Neural cell (in vitro differentiated cells): ENCODE results near the gene KIAA1549. TPM values are rescaled to one million over a fixed set of nuclear protein-coding genes. Genes with fewer than 3 reads are reported as not detected.

Experiments used
- H2AFZ ChIP-seq: fragments of 200-600, 300-800 bp; sonication (generic), shearing (Covaris generic); 2 replicates; pipeline ENCODE4 v1.6.0; 2014; ENCODE audit warnings: low read depth, mild to moderate bottlenecking, antibody characterized with exemption, low read length, moderate library complexity
- H3F3A ChIP-seq: fragments of 200-600 bp; shearing (Covaris generic); 2 replicates; pipeline ENCODE4 v1.6.1; 2016; ENCODE audit warnings: mild to moderate bottlenecking, moderate library complexity, mixed read lengths, antibody characterized with exemption, low read length; ENCODE audit not compliant: insufficient read depth, poor library complexity, severe bottlenecking
- H3K27ac ChIP-seq: fragments of 200-600, 300-800 bp; sonication (generic), shearing (Covaris generic); 2 replicates; pipeline ENCODE4 v1.5.1; 2014; ENCODE audit warnings: mild to moderate bottlenecking, low read length, moderate library complexity
- H3K27me3 ChIP-seq: fragments of 300-800, 200-600 bp; sonication (generic), shearing (Covaris generic); 2 replicates; pipeline ENCODE4 v1.6.0; 2014; ENCODE audit warnings: mild to moderate bottlenecking, low read depth, low read length, moderate library complexity; ENCODE audit not compliant: insufficient read depth
- H3K36me3 ChIP-seq: fragments of 300-800, 200-600 bp; sonication (generic), shearing (Covaris generic); 2 replicates; pipeline ENCODE4 v1.5.1; 2014; ENCODE audit warnings: mild to moderate bottlenecking, antibody characterized with exemption, low read length, moderate library complexity; ENCODE audit not compliant: insufficient read depth
- H3K4me2 ChIP-seq: fragments of 300-800, 200-600 bp; sonication (generic), shearing (Covaris generic); 2 replicates; pipeline ENCODE4 v1.6.0; 2014; ENCODE audit warnings: mild to moderate bottlenecking, low read length
- H3K4me3 ChIP-seq: fragments of 300-800, 200-600 bp; sonication (generic), shearing (Covaris generic); 2 replicates; pipeline ENCODE4 v1.5.1; 2014; ENCODE audit warnings: mild to moderate bottlenecking, low read length, moderate library complexity
- H3K79me2 ChIP-seq: fragments of 200-600 bp; shearing (Covaris generic); replicated peaks from 2 replicates; pipeline ENCODE4 v1.6.0; 2014; ENCODE audit warnings: mild to moderate bottlenecking, low read length, moderate library complexity; ENCODE audit not compliant: insufficient read depth
- H3K9ac ChIP-seq: fragments of 300-800, 200-600 bp; sonication (generic), shearing (Covaris generic); 2 replicates; pipeline ENCODE4 v1.6.1; 2016; ENCODE audit warnings: mild to moderate bottlenecking, low read length, mixed read lengths
- H3K9me2 ChIP-seq: fragments of 200-600 bp; shearing (Covaris generic); 2 replicates; pipeline ENCODE4 v1.6.1; 2016; ENCODE audit warnings: mild to moderate bottlenecking, low read length, mixed read lengths; ENCODE audit not compliant: insufficient read depth
- H3K9me3 ChIP-seq: fragments of 200-600, 300-800 bp; sonication (generic), shearing (Covaris generic); 2 replicates; pipeline ENCODE4 v1.6.1; 2016; ENCODE audit warnings: mild to moderate bottlenecking, mixed run types, low read length, moderate library complexity, mixed read lengths
- H4K20me1 ChIP-seq: fragments of 200-600 bp; shearing (Covaris generic); 2 replicates; pipeline ENCODE4 v1.6.1; 2016; ENCODE audit warnings: mild to moderate bottlenecking, mixed run types; ENCODE audit not compliant: insufficient read depth
- CTCF ChIP-seq: fragments of 450-650 bp; IDR thresholded peaks from 2 replicates; pipeline ENCODE4 v1.5.1; 2014; ENCODE audit warnings: antibody characterized with exemption, mild to moderate bottlenecking, moderate library complexity; ENCODE audit not compliant: poor library complexity, severe bottlenecking
- EP300 ChIP-seq: fragments of 450-650 bp; conservative IDR thresholded peaks from 2 replicates; pipeline ENCODE4 v1.6.1; 2014; ENCODE audit warnings: antibody characterized with exemption, mild to moderate bottlenecking, moderate library complexity; ENCODE audit not compliant: poor library complexity, severe bottlenecking
- EZH2 ChIP-seq: fragments of 200-600, 300-800 bp; shearing (Covaris generic), sonication (generic); IDR thresholded peaks from 2 replicates; pipeline ENCODE4 v1.6.1; 2014; ENCODE audit warnings: antibody characterized with exemption, low read length, borderline replicate concordance, mild to moderate bottlenecking; ENCODE audit not compliant: insufficient read depth, poor library complexity, severe bottlenecking
- MXI1 ChIP-seq: fragments of 450-650 bp; conservative IDR thresholded peaks from 2 replicates; pipeline ENCODE4 v1.6.1; 2014; ENCODE audit warnings: antibody characterized with exemption, mild to moderate bottlenecking; ENCODE audit not compliant: poor library complexity, severe bottlenecking
- POLR2AphosphoS5 ChIP-seq: IDR thresholded peaks from 2 replicates; pipeline ENCODE4 v1.6.1; 2012
- RAD21 ChIP-seq: fragments of 450-650 bp; conservative IDR thresholded peaks from 2 replicates; pipeline ENCODE4 v1.6.1; 2014; ENCODE audit warnings: antibody characterized with exemption, mild to moderate bottlenecking, moderate library complexity
- REST ChIP-seq: IDR thresholded peaks from 2 replicates; pipeline ENCODE4 v1.6.1; 2012; ENCODE audit warnings: borderline replicate concordance
- SMC3 ChIP-seq: fragments of 450-650 bp; conservative IDR thresholded peaks from 2 replicates; pipeline ENCODE4 v1.6.1; 2014; ENCODE audit warnings: antibody characterized with exemption, mild to moderate bottlenecking, moderate library complexity; ENCODE audit not compliant: poor library complexity
- TAF1 ChIP-seq: IDR thresholded peaks from 2 replicates; pipeline ENCODE4 v1.6.1; 2012; ENCODE audit warnings: low read depth
- polyA plus RNA-seq: library from polyadenylated mRNA; depleted of rRNA; stranded (reverse); fragments of >200 nt; gene quantifications from 2 replicates; pipeline ENCODE4 v1.2.3, GENCODE V29; 2014

KIAA1549 gene
- polyA plus RNA-seq, 1 donor from 2014 or later: 14.1 TPM

GRCh38 chr7:138974675-138975292 is 6.4 kb downstream of the KIAA1549 start:
- no peak overlapping the region for H2AFZ ChIP-seq
- no peaks in the 10 kb centered on the region for H4K20me1 ChIP-seq
- no peaks in the 10 kb centered on the region for H3K9me2 ChIP-seq
- peak overlapping the region; percentile 36 for H3K4me3 ChIP-seq
- TF ChIP-seq EP300 (no peak), MXI1 (no peak), EZH2 (no peak), TAF1 (no peak), REST (no peak), SMC3 (no peak), POLR2AphosphoS5 (no peak), CTCF (no peak), RAD21 (no peak)
- H3K9ac ChIP-seq: no peak overlapping the region
- H3K4me2 ChIP-seq: no peak overlapping the region
- H3K9me3 ChIP-seq: no peaks in the 10 kb centered on the region
- no peaks in the 10 kb centered on the region for H3K36me3 ChIP-seq
- H3K27ac ChIP-seq: no peak overlapping the region
- peaks cover 89% of the 10 kb centered on the region for H3K79me2 ChIP-seq
- H3F3A ChIP-seq: no peaks in the 10 kb centered on the region
- H3K27me3 ChIP-seq: no peaks in the 10 kb centered on the region

GRCh38 chr7:138974103-138974502 is 7.1 kb downstream of the KIAA1549 start:
- Histone ChIP-seq H3K79me2 (peaks cover 89% of the 10 kb centered on the region), H3K4me2 (no peak overlapping the region)
- no peak for TF ChIP-seq REST
- no peak for TF ChIP-seq POLR2AphosphoS5
- no peak for TF ChIP-seq RAD21
- no peak for TF ChIP-seq CTCF
- no peak for TF ChIP-seq EP300
- TF ChIP-seq TAF1: no peak
- TF ChIP-seq SMC3: no peak
- no peak for TF ChIP-seq EZH2
- no peak for TF ChIP-seq MXI1

More at GRCh38 chr7:138974103-138974502, 7.1 kb downstream of the KIAA1549 start:
- no peak overlapping the region for H2AFZ ChIP-seq
- no peaks in the 10 kb centered on the region for H3K36me3 ChIP-seq
- no peaks in the 10 kb centered on the region for H4K20me1 ChIP-seq
- no peak overlapping the region for H3K4me3 ChIP-seq
- H3K9me2 ChIP-seq: no peaks in the 10 kb centered on the region
- H3K9me3 ChIP-seq: no peaks in the 10 kb centered on the region
- H3K27ac ChIP-seq: no peak overlapping the region
- no peak overlapping the region for H3K9ac ChIP-seq
- H3F3A ChIP-seq: no peaks in the 10 kb centered on the region
- no peaks in the 10 kb centered on the region for H3K27me3 ChIP-seq
